ENCODE measurements around the gene ASPHD1. TPM values are rescaled to one million over a fixed set of nuclear protein-coding genes. Genes with fewer than 3 reads are reported as not detected.

Gene ASPHD1
- total and polyA plus RNA-seq, 2 of the 8 experiments (the other 6 are each of a cell fraction or from before 2014, with no cell fraction given) = 14.5 to 18.6 TPM

GRCh38 chr16:29940656-29941055 is 40.4 kb downstream of the ASPHD1 start:
- H3K9ac ChIP-seq (replicated peaks in 1 of 4; ENCODE audit: extremely low read depth in 1 of 4, low read depth in 3 of 4, low read length in 3 of 4) = no peak overlapping the region
- FAIRE-seq = no peak
- H3K4me2 ChIP-seq (ENCODE audit: insufficient read depth in 1 of 2, low read depth in 2 of 2, low read length in 2 of 2) = no peak overlapping the region
- no peak overlapping the region for H2BK120ac ChIP-seq (replicated peaks; ENCODE audit: low read depth, low read length)
- H3K18ac ChIP-seq (ENCODE audit: extremely low read depth, low read length) = no peak overlapping the region
- H2BK15ac ChIP-seq (ENCODE audit: low read length) = no peak overlapping the region
- H4K5ac ChIP-seq (ENCODE audit: insufficient read length, low read depth, low read length) = no peak overlapping the region
- H3K4ac ChIP-seq (replicated peaks; ENCODE audit: insufficient read length, low read depth, low read length) = no peak overlapping the region
- no peak for TF ChIP-seq SUZ12 (IDR thresholded peaks at IDR 0.05; ENCODE audit: low read length)
- TF ChIP-seq KDM1A (IDR thresholded peaks at IDR 0.05; ENCODE audit: borderline replicate concordance, low read length) = no peak
- TF ChIP-seq RNF2 (IDR thresholded peaks at IDR 0.05; ENCODE audit: borderline replicate concordance, low read depth, low read length, missing control alignments, poor library complexity, severe bottlenecking) = no peak
- no peak for TF ChIP-seq NANOG (IDR thresholded peaks at IDR 0.05; ENCODE audit: insufficient read depth, low read depth, low read length, poor library complexity, severe bottlenecking)
- TF ChIP-seq SRF (IDR thresholded peaks at IDR 0.05; ENCODE audit: low read depth, low read length) = no peak
- TF ChIP-seq KDM5A (IDR thresholded peaks at IDR 0.05; ENCODE audit: low read length) = no peak
- no peak overlapping the region for H4K91ac ChIP-seq (replicated peaks; ENCODE audit: insufficient read length, low read length)
- WGBS, 2 experiments (ENCODE audit: extremely low coverage in 1 of 2, insufficient coverage in 1 of 2, insufficient read length in 1 of 2, insufficient replicate concordance in 2 of 2, low coverage in 1 of 2, low lambda C conversion rate in 2 of 2, missing lambda C conversion rate in 1 of 2) = 100% methylated on average over 4 of the region's 4 CpGs; no CpG with 5 or more reads in 1 of the 2 experiments
- no peak overlapping the region for H2AFZ ChIP-seq (ENCODE audit: low read length)
- peaks cover 0 to 3% (median 0%) of the 10 kb centered on the region in 4 experiments; a peak in 1 of 7 replicates for H3K27me3 ChIP-seq (replicated peaks in 1 of 4; ENCODE audit: control insufficient read depth in 3 of 4, extremely low read depth in 1 of 4, insufficient read depth in 3 of 4, low read length in 3 of 4)
- ChIA-PET POLR2A (ENCODE audit: partially characterized antibody) (interaction anchor here (0.5 to 1.0 kb wide), 2 partner anchors 13 to 14 kb away, joined by 3 to 4 read pairs; no protein-coding TSS in a partner anchor), CTCF (ENCODE audit: partially characterized antibody) (interaction anchor here (0.9 to 2.8 kb wide), 4 partner anchors 11 to 63 kb away, joined by 3 to 16 read pairs (median 4); partner anchors contain the start of gene KCTD13)
- H3K9me3 ChIP-seq (ENCODE audit: insufficient read depth in 2 of 2, low read depth in 1 of 2, low read length in 1 of 2) = no peaks in the 10 kb centered on the region
- no peak overlapping the region for H3K14ac ChIP-seq (ENCODE audit: insufficient read length)
- no peaks in the 10 kb centered on the region for H3K36me3 ChIP-seq (ENCODE audit: control insufficient read depth in 2 of 4, insufficient read depth in 4 of 4, low read length in 3 of 4)
- H3K79me2 ChIP-seq (ENCODE audit: control insufficient read depth in 1 of 2, insufficient read depth in 2 of 2, low read length in 2 of 2) = no peaks in the 10 kb centered on the region
- no peak overlapping the region for H3K27ac ChIP-seq (ENCODE audit: low read depth, low read length)
- no peak overlapping the region for H2BK20ac ChIP-seq (ENCODE audit: low read length)
- H2BK12ac ChIP-seq (ENCODE audit: low read depth, low read length) = no peak overlapping the region
- H4K20me1 ChIP-seq (replicated peaks in 1 of 2; ENCODE audit: control insufficient read depth in 1 of 2, insufficient read depth in 2 of 2, low read length in 2 of 2) = no peaks in the 10 kb centered on the region
- no peaks in the 10 kb centered on the region; a peak in 1 of 7 replicates for H3K4me1 ChIP-seq (replicated peaks in 1 of 4; ENCODE audit: control insufficient read depth in 3 of 4, insufficient read depth in 4 of 4, low read length in 3 of 4)
- H2AK5ac ChIP-seq (ENCODE audit: low read depth, low read length) = no peak overlapping the region
- H3K56ac ChIP-seq (replicated peaks; ENCODE audit: insufficient read length, low read depth, low read length) = no peak overlapping the region
- no peaks in the 10 kb centered on the region for H3K23me2 ChIP-seq (ENCODE audit: low read depth, low read length)
- H3K79me1 ChIP-seq (ENCODE audit: low read depth, low read length) = no peaks in the 10 kb centered on the region
- H2BK5ac ChIP-seq (ENCODE audit: low read depth, low read length) = no peak overlapping the region
- H4K8ac ChIP-seq (ENCODE audit: extremely low read depth, insufficient read depth, low read length) = no peak overlapping the region
- H3K23ac ChIP-seq (ENCODE audit: insufficient read length) = no peak overlapping the region
- no peak overlapping the region for H3K4me3 ChIP-seq (ENCODE audit: extremely low read depth in 1 of 4, insufficient read depth in 2 of 4, low read depth in 3 of 4, low read length in 4 of 4)
- DNase-seq (ENCODE audit: low read depth in 1 of 2, low spot score in 2 of 2) = no peak

All from H1 (cell line).